Upper lobe of right lung (tissue), 1 donor: ENCODE data around the gene LHFPL2. TPM values are rescaled to one million over a fixed set of nuclear protein-coding genes. Genes with fewer than 3 reads are reported as not detected.
A peak's percentile ranks its signal among the peaks of the same experiment; 100 is the strongest.

Experiments
- ATAC-seq: fragments of 200-7000 bp; cut with Tn5 transposase; one replicate; pipeline ENCODE4 v1.9.1; 2020; ENCODE audit warnings: mild to moderate bottlenecking, moderate library complexity
- DNase-seq: peaks from one replicate; pipeline ENCODE4 v3.0.0-alpha.2; 2020
- H3K27ac ChIP-seq: fragments of 200-600 bp; one replicate; pipeline ENCODE4 v1.8.0; 2022
- H3K27me3 ChIP-seq: fragments of 200-600 bp; one replicate; pipeline ENCODE4 v1.8.0; 2022; ENCODE audit warnings: mild to moderate bottlenecking
- H3K36me3 ChIP-seq: fragments of 200-600 bp; one replicate; pipeline ENCODE4 v1.8.0; 2022
- H3K4me1 ChIP-seq: fragments of 200-600 bp; one replicate; pipeline ENCODE4 v1.8.0; 2022
- H3K4me3 ChIP-seq: fragments of 200-600 bp; one replicate; pipeline ENCODE4 v1.8.0; 2022; ENCODE audit warnings: mild to moderate bottlenecking
- H3K9me3 ChIP-seq: fragments of 200-600 bp; one replicate; pipeline ENCODE4 v1.8.0; 2022
- CTCF ChIP-seq: fragments of 200-600 bp; IDR thresholded peaks from one replicate; pipeline ENCODE4 v1.8.0; 2022; ENCODE audit warnings: antibody characterized with exemption
- intact Hi-C: fragments of 100-400 bp; cut with DNase I; formaldehyde crosslinking; loops from one replicate; pipeline ENCODE4 v1.11.0; 2022
- total RNA-seq: library from RNA; stranded (reverse); fragmentation: NEBNext Ultra II Directional; extraction: Animal tissue kit (Norgen Biotek cat#: 25700); gene quantifications from one replicate; pipeline ENCODE4 v1.2.1, GENCODE V29; 2021
- donor health status: DM: no; HTN: yes; CAD: no; lungs with severe emphysema.

Gene LHFPL2
- total RNA-seq, 1 donor from 2014 or later = 41.0 TPM

DNA sequence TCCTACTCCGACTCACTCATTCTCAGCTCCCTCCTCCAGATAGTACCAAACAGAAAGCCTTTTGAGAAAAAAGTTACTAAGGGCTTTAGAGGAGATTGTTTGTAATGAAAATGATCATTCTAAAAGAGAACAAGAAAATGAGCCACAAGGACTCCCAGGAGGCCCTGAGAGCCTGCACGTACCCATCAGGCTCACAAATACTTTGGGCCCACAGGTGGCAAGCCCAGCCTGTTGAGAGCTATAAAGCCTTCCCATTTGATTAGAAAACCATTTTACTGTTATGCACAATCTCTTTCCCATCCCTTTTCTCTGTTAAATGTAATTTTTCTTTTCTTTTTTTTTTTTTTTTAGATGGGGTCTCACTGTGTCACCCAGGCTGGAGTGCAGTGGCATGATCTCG is 136.1 kb downstream of the LHFPL2 start:
- no peaks in the 10 kb centered on the region for H3K36me3 ChIP-seq
- intact Hi-C loops = no loop called here
- no peak overlapping the region for H3K4me3 ChIP-seq
- no peaks in the 10 kb centered on the region for H3K27me3 ChIP-seq
- DNase-seq (no peak), ATAC-seq (no peak)
- no peak overlapping the region for H3K27ac ChIP-seq
- peaks cover 30% of the 10 kb centered on the region for H3K4me1 ChIP-seq
- TF ChIP-seq CTCF = no peak
- H3K9me3 ChIP-seq = no peaks in the 10 kb centered on the region

- H3K27ac ChIP-seq = peak overlapping the region; percentile 75
- TF ChIP-seq CTCF = no peak
- DNase-seq = no peak
- no peaks in the 10 kb centered on the region for H3K36me3 ChIP-seq
- ATAC-seq = peak; percentile 67
- no peaks in the 10 kb centered on the region for H3K9me3 ChIP-seq
- no peak overlapping the region for H3K4me3 ChIP-seq
- intact Hi-C loops = no loop called here
- H3K4me1 ChIP-seq = peaks cover 30% of the 10 kb centered on the region
- H3K27me3 ChIP-seq = no peaks in the 10 kb centered on the region
Observed at GRCh38 chr5:78511121-78511906, 137.3 kb downstream of the LHFPL2 start.

DNA sequence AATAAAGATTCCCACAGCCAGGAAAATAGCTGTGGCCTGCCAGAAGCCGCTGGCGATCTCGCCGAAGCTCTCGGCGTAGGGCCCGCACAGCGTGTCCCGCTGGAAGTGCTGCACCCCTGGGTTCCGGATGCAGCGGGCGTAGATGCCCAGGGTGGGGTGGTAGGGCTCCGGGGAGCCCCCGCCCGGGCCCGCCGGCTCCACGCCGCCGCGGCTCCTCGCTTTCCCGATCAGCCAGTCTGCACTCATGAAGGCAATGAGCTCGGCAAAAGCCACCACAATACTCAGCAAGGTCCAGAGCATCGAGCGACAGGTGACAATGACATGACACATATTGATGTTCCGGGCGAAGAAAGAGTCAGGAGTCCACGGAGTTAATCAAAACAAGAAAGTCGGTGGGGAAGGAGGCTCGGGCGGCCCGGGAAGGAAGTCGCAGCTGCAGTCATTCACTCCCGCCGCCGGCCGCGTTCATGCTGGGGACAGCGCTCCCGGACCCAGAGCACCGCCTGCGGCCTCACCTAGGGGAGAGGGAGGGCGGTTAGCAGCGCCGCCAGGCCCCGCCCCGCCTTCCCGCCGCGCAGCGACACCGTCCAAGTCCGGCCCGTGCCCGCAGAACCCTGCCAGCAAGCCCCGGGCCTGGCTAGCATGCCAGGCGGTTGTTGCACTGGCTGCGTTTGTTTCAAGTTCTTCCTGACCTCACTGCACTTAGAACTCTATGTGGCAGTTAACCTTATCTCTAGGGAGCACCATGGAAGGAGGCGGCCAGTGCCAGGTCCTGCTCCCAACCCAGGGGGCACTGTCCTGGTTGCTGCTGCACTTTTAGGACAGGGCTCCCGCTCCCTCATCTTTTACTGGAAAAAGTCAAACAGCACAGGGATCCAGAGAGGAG is 138.4 kb downstream of the LHFPL2 start:
- peaks cover 39% of the 10 kb centered on the region for H3K4me1 ChIP-seq
- H3K27ac ChIP-seq = peak overlapping the region; percentile 75
- H3K4me3 ChIP-seq = peak overlapping the region; percentile 56
- no peaks in the 10 kb centered on the region for H3K9me3 ChIP-seq
- H3K27me3 ChIP-seq = no peaks in the 10 kb centered on the region
- no peaks in the 10 kb centered on the region for H3K36me3 ChIP-seq
- intact Hi-C loops = no loop called here
- DNase-seq = peak; percentile 90
- peak; percentile 94 for ATAC-seq
- peak; percentile 27 for TF ChIP-seq CTCF

DNA sequence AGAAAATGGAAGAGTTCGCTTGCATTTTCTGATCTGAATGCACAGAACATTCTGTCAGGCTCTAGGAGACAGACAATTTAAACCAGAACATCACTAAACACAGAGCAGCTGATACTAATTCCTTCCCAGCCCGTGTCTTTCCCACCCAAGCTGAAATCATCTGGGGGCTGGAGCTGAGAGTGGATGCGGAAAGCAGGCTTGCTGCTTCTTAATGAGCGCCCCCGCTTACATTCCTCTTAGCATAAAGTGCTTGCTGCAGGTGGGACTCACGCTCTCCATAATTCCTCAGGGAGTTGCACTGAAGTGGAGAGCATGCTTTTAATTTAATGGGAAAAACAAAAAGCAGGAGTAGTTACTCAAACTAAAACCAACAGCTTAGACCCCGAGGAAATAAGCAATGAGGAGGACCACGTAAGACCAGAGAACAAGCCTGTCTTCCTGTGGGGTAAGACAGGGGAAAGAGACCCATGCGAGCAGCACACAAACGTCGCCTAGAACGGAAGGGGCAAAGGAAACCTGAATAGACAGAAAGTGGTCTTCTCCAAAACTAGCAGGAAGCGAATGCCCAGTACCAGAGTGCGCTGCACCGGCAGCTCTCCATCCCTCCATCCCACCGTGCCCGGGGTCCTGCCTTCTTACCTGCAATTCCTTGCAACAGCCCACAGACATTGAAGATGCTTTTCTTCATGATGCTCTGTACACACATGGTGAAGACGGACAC is 139.3 kb downstream of the LHFPL2 start:
- H3K27me3 ChIP-seq = no peaks in the 10 kb centered on the region
- no peaks in the 10 kb centered on the region for H3K36me3 ChIP-seq
- no peak for ATAC-seq
- no peak for DNase-seq
- H3K9me3 ChIP-seq = no peaks in the 10 kb centered on the region
- peak overlapping the region; percentile 56 for H3K4me3 ChIP-seq
- H3K27ac ChIP-seq = peak overlapping the region; percentile 75
- H3K4me1 ChIP-seq = peaks cover 47% of the 10 kb centered on the region
- TF ChIP-seq CTCF = no peak
- intact Hi-C loops = no loop called here

DNA sequence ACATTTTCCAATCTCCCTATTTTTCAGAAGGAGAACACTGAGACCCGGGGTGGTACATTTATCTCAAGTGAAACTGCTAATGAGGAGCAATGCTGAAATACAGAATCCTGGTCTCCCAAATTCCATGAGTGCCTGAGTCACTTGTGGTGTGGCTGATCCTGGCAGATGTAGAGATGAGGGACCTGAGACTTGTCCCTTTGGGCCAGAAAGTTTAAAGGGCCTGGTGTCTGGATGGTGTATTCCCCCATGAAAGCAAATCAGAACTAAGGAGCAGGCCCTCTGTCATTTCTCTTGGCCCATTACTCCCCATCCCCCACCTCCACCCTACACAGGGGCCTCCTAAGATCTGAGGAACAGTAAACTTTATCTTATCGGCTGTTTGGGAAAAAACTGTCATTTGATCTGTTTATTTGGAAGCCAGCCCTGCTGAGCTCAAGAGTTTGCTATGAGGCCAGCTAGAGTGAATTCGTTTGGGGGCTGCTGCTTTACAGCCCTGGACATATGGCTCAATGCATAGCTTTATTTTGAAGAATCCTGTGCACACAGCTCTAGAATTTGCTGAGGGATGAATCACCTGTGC is 140.3 kb downstream of the LHFPL2 start:
- DNase-seq (no peak), ATAC-seq (no peak)
- Histone ChIP-seq H3K4me3 (peak overlapping the region; percentile 56), H3K9me3 (no peaks in the 10 kb centered on the region), H3K36me3 (no peaks in the 10 kb centered on the region), H3K4me1 (peaks cover 49% of the 10 kb centered on the region), H3K27me3 (no peaks in the 10 kb centered on the region), H3K27ac (no peak overlapping the region)
- intact Hi-C loops = no loop called here
- TF ChIP-seq CTCF = no peak
